Measurements from ENCODE around the gene GAB2. TPM values are rescaled to one million over a fixed set of nuclear protein-coding genes. Genes with fewer than 3 reads are reported as not detected.

The GAB2 gene
- total RNA-seq, 1 experiment from 2014 or later = 4.2 TPM

DNA sequence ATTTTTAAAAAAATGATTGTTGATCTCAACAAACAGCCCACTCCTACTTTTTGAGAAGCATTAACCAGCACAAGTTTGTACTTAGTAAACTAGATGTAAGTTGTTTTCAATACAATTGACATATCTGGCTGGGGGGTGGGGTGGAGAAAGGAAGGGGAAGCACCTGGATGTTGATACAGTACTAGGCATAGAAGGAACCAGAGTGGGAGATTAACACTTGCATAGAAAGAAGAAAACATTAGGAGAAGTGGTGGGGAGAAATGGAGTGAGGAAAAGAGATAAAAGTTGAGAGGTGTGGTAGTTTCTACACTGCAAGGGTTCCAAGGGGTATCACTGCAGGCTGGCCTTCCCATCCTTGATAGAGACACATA is 10.6 kb upstream of the GAB2 start:
- TF ChIP-seq, protein P1, sequence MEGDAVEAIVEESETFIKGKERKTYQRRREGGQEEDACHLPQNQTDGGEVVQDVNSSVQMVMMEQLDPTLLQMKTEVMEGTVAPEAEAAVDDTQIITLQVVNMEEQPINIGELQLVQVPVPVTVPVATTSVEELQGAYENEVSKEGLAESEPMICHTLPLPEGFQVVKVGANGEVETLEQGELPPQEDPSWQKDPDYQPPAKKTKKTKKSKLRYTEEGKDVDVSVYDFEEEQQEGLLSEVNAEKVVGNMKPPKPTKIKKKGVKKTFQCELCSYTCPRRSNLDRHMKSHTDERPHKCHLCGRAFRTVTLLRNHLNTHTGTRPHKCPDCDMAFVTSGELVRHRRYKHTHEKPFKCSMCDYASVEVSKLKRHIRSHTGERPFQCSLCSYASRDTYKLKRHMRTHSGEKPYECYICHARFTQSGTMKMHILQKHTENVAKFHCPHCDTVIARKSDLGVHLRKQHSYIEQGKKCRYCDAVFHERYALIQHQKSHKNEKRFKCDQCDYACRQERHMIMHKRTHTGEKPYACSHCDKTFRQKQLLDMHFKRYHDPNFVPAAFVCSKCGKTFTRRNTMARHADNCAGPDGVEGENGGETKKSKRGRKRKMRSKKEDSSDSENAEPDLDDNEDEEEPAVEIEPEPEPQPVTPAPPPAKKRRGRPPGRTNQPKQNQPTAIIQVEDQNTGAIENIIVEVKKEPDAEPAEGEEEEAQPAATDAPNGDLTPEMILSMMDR (IDR thresholded peaks at IDR 0.05; ENCODE audit: unreplicated experiment) = no peak
- BruUV-seq (replicated peaks) = no TSS peak
- DNase-seq (ENCODE audit: unreplicated experiment) = no peak
- ChIA-PET CTCF (interaction anchor here (0.5 to 2.6 kb wide), 6 partner anchors 10 to 200 kb away, joined by 3 to 11 read pairs (median 4); partner anchors contain the start of gene GAB2), POLR2A (interaction anchor here (0.7 to 2.2 kb wide), 3 partner anchors 9 to 901 kb away, joined by 3 to 8 read pairs (median 3); no protein-coding TSS in a partner anchor)
- H3K27ac Mint-ChIP-seq (ENCODE audit: low read depth, unreplicated experiment) = peak overlapping the region; percentile 65
- no peaks in the 10 kb centered on the region for H3K27me3 Mint-ChIP-seq (ENCODE audit: insufficient read depth, unreplicated experiment)
- no peaks in the 10 kb centered on the region for H3K9me3 Mint-ChIP-seq (ENCODE audit: unreplicated experiment)
- H3K4me3 Mint-ChIP-seq (ENCODE audit: unreplicated experiment) = no peak overlapping the region
- intact Hi-C loops (cut with micrococcal nuclease) = no loop called here
- H3K36me3 Mint-ChIP-seq (ENCODE audit: insufficient read depth, unreplicated experiment) = no peaks in the 10 kb centered on the region
- no peaks in the 10 kb centered on the region for H3K4me1 Mint-ChIP-seq (ENCODE audit: insufficient read depth, unreplicated experiment)

DNA sequence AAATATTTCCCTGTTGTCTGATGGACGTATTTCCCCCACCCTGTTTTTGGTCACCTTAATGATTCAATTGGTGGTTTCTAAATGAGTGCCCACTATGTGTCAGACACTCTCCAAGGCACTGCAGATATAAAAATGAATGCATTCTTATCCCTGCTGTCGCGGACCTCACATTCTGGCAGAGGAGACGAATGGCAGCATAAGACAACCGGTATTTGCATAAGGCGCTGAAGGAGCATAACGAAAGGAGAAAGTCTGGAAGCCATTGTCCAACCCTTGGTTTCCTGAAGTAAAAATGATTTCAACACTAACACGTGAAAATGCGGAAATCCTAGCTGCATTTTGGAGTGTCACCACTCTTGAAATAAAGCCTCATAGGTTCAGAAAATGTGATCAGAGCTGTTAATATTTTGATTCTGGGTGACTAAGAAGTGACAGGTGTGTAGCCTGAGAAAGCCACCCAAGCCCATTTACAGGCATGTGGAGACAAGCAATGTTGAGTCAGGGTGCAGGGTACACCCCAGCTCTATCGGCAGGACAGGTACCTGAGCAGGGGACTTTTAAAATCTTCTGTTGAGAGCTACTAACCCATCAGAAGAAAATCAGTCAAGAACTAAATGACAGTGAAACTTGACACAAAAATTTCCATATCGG is 10.1 kb upstream of the GAB2 start:
- ChIA-PET POLR2A (interaction anchor here (0.7 to 2.2 kb wide), 3 partner anchors 9 to 902 kb away, joined by 3 to 8 read pairs (median 3); no protein-coding TSS in a partner anchor), CTCF (interaction anchor here (0.5 to 1.7 kb wide), 5 partner anchors 10 to 200 kb away, joined by 3 to 8 read pairs (median 4); partner anchors contain the start of gene GAB2)
- intact Hi-C loops (cut with micrococcal nuclease) = no loop called here
- no peak overlapping the region for H3K4me3 Mint-ChIP-seq (ENCODE audit: unreplicated experiment)
- H3K27ac Mint-ChIP-seq (ENCODE audit: low read depth, unreplicated experiment) = peak overlapping the region; percentile 65
- H3K36me3 Mint-ChIP-seq (ENCODE audit: insufficient read depth, unreplicated experiment) = no peaks in the 10 kb centered on the region
- TF ChIP-seq, protein P1 (IDR thresholded peaks at IDR 0.05; ENCODE audit: unreplicated experiment) = no peak
- DNase-seq (ENCODE audit: unreplicated experiment) = no peak
- H3K27me3 Mint-ChIP-seq (ENCODE audit: insufficient read depth, unreplicated experiment) = no peaks in the 10 kb centered on the region
- H3K4me1 Mint-ChIP-seq (ENCODE audit: insufficient read depth, unreplicated experiment) = no peaks in the 10 kb centered on the region
- no peaks in the 10 kb centered on the region for H3K9me3 Mint-ChIP-seq (ENCODE audit: unreplicated experiment)
- no TSS peak for BruUV-seq (replicated peaks)

DNA sequence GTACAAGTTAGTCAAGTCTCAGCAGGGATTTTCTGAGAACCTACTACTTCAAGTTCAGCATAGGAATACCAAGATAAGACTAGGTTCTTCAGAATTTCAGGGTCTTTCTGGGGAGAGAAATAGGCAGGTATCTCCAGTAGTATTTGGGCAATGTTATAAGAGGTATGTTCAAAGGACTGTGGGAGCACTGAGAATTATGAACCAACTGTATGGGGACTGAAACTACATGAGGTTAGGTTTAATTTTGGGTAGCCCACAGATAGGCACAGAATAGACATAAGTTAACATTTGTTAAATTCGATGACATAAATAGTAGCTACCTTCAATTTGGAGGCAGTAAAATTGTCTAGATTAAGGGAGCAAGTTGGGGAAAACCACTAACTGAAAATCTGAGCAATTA is 9.2 kb upstream of the GAB2 start:
- DNase-seq (ENCODE audit: unreplicated experiment) = no peak
- no TSS peak for BruUV-seq (replicated peaks)
- Mint-ChIP-seq H3K4me3 (ENCODE audit: unreplicated experiment) (no peak overlapping the region), H3K9me3 (ENCODE audit: unreplicated experiment) (no peaks in the 10 kb centered on the region), H3K4me1 (ENCODE audit: insufficient read depth, unreplicated experiment) (no peaks in the 10 kb centered on the region), H3K36me3 (ENCODE audit: insufficient read depth, unreplicated experiment) (no peaks in the 10 kb centered on the region), H3K27me3 (ENCODE audit: insufficient read depth, unreplicated experiment) (no peaks in the 10 kb centered on the region), H3K27ac (ENCODE audit: low read depth, unreplicated experiment) (no peak overlapping the region)
- ChIA-PET POLR2A (interaction anchor here (1.8 to 2.2 kb wide), 2 partner anchors 8 to 10 kb away, joined by 3 to 8 read pairs; no protein-coding TSS in a partner anchor), CTCF (interaction anchor here (1.6 to 1.7 kb wide), 2 partner anchors 138 to 199 kb away, joined by 5 to 8 read pairs; no protein-coding TSS in a partner anchor)
- intact Hi-C loops (cut with micrococcal nuclease) = no loop called here
- TF ChIP-seq, protein P1 (IDR thresholded peaks at IDR 0.05; ENCODE audit: unreplicated experiment) = no peak

DNA sequence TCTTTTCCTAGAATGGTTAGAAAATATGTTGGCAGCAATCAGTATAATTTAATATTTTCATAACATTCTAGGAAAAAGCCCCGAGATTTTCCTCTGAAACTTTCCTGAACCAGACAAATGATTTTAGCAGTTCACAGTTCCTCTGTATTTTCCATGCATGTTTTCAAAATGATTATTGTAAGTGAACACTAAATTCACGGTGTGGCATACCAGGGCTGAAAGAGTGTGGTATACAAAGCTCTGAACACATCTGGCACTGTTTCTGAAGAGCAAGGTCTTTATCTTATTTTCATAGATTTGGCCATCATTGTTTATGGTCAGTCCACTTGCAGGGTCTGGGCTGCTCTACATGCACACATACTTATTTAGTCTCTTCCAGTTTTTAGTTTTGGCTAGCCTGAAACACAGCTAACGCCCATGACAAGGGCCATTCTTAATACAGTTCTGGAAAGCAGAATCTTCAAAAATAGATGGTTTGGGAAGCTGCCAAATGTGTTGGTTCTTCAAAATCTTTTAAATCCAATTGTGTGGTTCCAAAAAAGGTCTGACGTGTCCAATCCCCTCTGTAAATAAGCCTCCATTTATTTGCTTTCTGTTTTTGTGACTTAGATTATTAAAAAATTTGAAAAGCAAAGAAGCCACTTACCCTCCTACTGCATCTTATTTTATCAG is 7.9 kb upstream of the GAB2 start:
- intact Hi-C loops (cut with micrococcal nuclease) = no loop called here
- H3K27me3 Mint-ChIP-seq (ENCODE audit: insufficient read depth, unreplicated experiment) = no peaks in the 10 kb centered on the region
- no peak overlapping the region for H3K27ac Mint-ChIP-seq (ENCODE audit: low read depth, unreplicated experiment)
- H3K36me3 Mint-ChIP-seq (ENCODE audit: insufficient read depth, unreplicated experiment) = no peaks in the 10 kb centered on the region
- TF ChIP-seq, protein P1 (IDR thresholded peaks at IDR 0.05; ENCODE audit: unreplicated experiment) = no peak
- H3K9me3 Mint-ChIP-seq (ENCODE audit: unreplicated experiment) = no peaks in the 10 kb centered on the region
- peaks cover 6% of the 10 kb centered on the region for H3K4me1 Mint-ChIP-seq (ENCODE audit: insufficient read depth, unreplicated experiment)
- DNase-seq (ENCODE audit: unreplicated experiment) = no peak
- ChIA-PET POLR2A (no interaction called here), CTCF (no interaction called here)
- H3K4me3 Mint-ChIP-seq (ENCODE audit: unreplicated experiment) = no peak overlapping the region
- no TSS peak for BruUV-seq (replicated peaks)
